Head of caudate nucleus (tissue), 42 donors: ENCODE measurements around the gene TGM2.
A peak's percentile ranks its signal among the peaks of the same experiment; 100 is the strongest.

Experiments
- DNase-seq, 42 donors: peaks; one replicate each; pipeline versions ENCODE4 v3.0.0 to v3.0.0-alpha.2; 2020 to 2021; ENCODE audit warnings: mixed read lengths in 7 of 42
- intact Hi-C: fragments of 100-400 bp; cut with DNase I; formaldehyde crosslinking; loops from one replicate; pipeline ENCODE4 v1.15.0; 2022

Gene TGM2

GRCh38 chr20:38152175-38152620 lies 12.9 kb downstream of the TGM2 start:
- DNase-seq, result no peak
- intact Hi-C loops, result no loop called here

- DNase-seq, result no peak
- intact Hi-C loops, result no loop called here
Measured at GRCh38 chr20:38151455-38151854, 13.6 kb downstream of the TGM2 start.

GRCh38 chr20:38150335-38151170 lies 14.5 kb downstream of the TGM2 start:
- DNase-seq, result no peak
- intact Hi-C loops, result no loop called here

- intact Hi-C loops, result no loop called here
- DNase-seq, result no peak
Measured at GRCh38 chr20:38148328-38149102, 16.6 kb downstream of the TGM2 start.

- DNase-seq, result no peak
- intact Hi-C loops, result no loop called here
Measured at GRCh38 chr20:38147751-38148150, 17.3 kb downstream of the TGM2 start.

- no peak for DNase-seq
- intact Hi-C loops, result no loop called here
Measured at GRCh38 chr20:38147163-38147562, 17.9 kb downstream of the TGM2 start.

- intact Hi-C loops, result no loop called here
- no peak for DNase-seq
Measured at GRCh38 chr20:38146628-38147027, 18.4 kb downstream of the TGM2 start.

GRCh38 chr20:38146156-38146555 lies 18.9 kb downstream of the TGM2 start:
- DNase-seq, result no peak
- intact Hi-C loops, result no loop called here

GRCh38 chr20:38145729-38146075 lies 19.4 kb downstream of the TGM2 start:
- intact Hi-C loops, result no loop called here
- DNase-seq, result no peak

GRCh38 chr20:38144974-38145728 lies 19.9 kb downstream of the TGM2 start:
- DNase-seq, result no peak
- intact Hi-C loops, result no loop called here

- no peak for DNase-seq
- intact Hi-C loops, result no loop called here
Measured at GRCh38 chr20:38144598-38144973, 20.5 kb downstream of the TGM2 start.

- DNase-seq, result no peak
- intact Hi-C loops, result no loop called here
Measured at GRCh38 chr20:38143646-38144554, 21.2 kb downstream of the TGM2 start.

GRCh38 chr20:38143238-38143645 lies 21.8 kb downstream of the TGM2 start:
- intact Hi-C loops, result no loop called here
- DNase-seq, result peak in 28 of 42 donors; percentile 10 to 72 (median 40)

GRCh38 chr20:38141889-38142494 lies 23.1 kb downstream of the TGM2 start:
- intact Hi-C loops, result no loop called here

GRCh38 chr20:38141204-38141888 lies 23.7 kb downstream of the TGM2 start:
- no peak for DNase-seq
- intact Hi-C loops, result no loop called here

More at GRCh38 chr20:38141889-38142494, 23.1 kb downstream of the TGM2 start:
- no peak for DNase-seq

GRCh38 chr20:38139977-38140753 lies 24.9 kb downstream of the TGM2 start:
- intact Hi-C loops, result no loop called here
- DNase-seq, result no peak
